HL-60 (cell line): ENCODE data around the gene MERTK.

Experiments
- DNase-seq, 2 experiments: peaks; one replicate each; pipeline ENCODE4 v3.0.0-alpha.2; 2010 to 2020; ENCODE audit warnings: low read depth in 1 of 2, low spot score in 1 of 2
- H3K27ac ChIP-seq: fragments of 250-450 bp; sonication (Bioruptor Pico); replicated peaks from 2 replicates; pipeline ENCODE4 v1.5.1; 2020; ENCODE audit warnings: mild to moderate bottlenecking, moderate library complexity
- H3K27me3 ChIP-seq: fragments of 250-450 bp; sonication (Bioruptor Pico); 2 replicates; pipeline ENCODE4 v1.5.1; 2021; ENCODE audit warnings: mild to moderate bottlenecking, moderate library complexity; ENCODE audit not compliant: insufficient read depth, poor library complexity, severe bottlenecking
- H3K4me3 ChIP-seq: replicated peaks from 2 replicates; pipeline ENCODE4 v1.5.1; 2011; ENCODE audit warnings: mild to moderate bottlenecking, control low read depth, low read length; ENCODE audit not compliant: insufficient read depth
- GABPA ChIP-seq: IDR thresholded peaks from 2 replicates; pipeline ENCODE4 v1.6.1; 2012; ENCODE audit warnings: low read depth
- POLR2AphosphoS5 ChIP-seq: IDR thresholded peaks from 2 replicates; pipeline ENCODE4 v1.6.1; 2012; ENCODE audit warnings: low read depth
- SPI1 ChIP-seq: IDR thresholded peaks from 2 replicates; pipeline ENCODE4 v1.6.1; 2012; ENCODE audit warnings: low read depth, mild to moderate bottlenecking, borderline replicate concordance
- TF ChIP-seq, protein P1 (sequence below): IDR thresholded peaks from 2 replicates; pipeline ENCODE4 v1.6.1; 2012; ENCODE audit warnings: low read depth; ENCODE audit not compliant: insufficient replicate concordance
- TF ChIP-seq, protein P2 (sequence below): IDR thresholded peaks from one replicate; pipeline ENCODE4 v1.5.1; 2011; ENCODE audit warnings: low read length, control low read depth, inconsistent platforms; ENCODE audit not compliant: insufficient read depth

The MERTK gene

DNA sequence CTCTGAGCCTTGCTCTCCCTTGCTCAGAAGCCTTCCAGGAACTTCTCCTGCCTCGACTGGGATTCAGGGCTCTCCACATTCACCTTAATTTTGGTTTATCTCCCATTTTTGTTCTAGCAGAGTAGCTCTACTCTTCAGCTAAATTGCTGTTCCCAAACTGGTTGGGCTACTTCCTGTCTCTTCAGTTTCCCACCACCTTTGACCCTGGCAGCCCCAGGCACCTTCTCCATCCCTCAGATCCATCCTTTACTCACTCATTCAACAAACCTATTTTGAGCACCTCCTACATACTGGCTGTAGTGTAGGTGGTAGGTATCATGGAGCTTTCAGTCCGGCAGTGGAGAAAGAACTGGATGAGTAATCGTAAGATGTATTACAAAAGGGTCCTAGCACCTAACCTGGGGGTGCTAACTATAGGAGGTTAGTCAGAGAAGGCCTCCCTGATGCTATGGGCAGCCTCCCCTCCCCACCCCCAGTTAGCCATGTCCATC is 26.3 kb downstream of the MERTK start:
- Histone ChIP-seq H3K4me3 (no peak overlapping the region), H3K27me3 (no peaks in the 10 kb centered on the region), H3K27ac (no peak overlapping the region)
- DNase-seq: no peak
- TF ChIP-seq, protein P1, sequence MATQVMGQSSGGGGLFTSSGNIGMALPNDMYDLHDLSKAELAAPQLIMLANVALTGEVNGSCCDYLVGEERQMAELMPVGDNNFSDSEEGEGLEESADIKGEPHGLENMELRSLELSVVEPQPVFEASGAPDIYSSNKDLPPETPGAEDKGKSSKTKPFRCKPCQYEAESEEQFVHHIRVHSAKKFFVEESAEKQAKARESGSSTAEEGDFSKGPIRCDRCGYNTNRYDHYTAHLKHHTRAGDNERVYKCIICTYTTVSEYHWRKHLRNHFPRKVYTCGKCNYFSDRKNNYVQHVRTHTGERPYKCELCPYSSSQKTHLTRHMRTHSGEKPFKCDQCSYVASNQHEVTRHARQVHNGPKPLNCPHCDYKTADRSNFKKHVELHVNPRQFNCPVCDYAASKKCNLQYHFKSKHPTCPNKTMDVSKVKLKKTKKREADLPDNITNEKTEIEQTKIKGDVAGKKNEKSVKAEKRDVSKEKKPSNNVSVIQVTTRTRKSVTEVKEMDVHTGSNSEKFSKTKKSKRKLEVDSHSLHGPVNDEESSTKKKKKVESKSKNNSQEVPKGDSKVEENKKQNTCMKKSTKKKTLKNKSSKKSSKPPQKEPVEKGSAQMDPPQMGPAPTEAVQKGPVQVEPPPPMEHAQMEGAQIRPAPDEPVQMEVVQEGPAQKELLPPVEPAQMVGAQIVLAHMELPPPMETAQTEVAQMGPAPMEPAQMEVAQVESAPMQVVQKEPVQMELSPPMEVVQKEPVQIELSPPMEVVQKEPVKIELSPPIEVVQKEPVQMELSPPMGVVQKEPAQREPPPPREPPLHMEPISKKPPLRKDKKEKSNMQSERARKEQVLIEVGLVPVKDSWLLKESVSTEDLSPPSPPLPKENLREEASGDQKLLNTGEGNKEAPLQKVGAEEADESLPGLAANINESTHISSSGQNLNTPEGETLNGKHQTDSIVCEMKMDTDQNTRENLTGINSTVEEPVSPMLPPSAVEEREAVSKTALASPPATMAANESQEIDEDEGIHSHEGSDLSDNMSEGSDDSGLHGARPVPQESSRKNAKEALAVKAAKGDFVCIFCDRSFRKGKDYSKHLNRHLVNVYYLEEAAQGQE: no peak
- TF ChIP-seq, protein P2, sequence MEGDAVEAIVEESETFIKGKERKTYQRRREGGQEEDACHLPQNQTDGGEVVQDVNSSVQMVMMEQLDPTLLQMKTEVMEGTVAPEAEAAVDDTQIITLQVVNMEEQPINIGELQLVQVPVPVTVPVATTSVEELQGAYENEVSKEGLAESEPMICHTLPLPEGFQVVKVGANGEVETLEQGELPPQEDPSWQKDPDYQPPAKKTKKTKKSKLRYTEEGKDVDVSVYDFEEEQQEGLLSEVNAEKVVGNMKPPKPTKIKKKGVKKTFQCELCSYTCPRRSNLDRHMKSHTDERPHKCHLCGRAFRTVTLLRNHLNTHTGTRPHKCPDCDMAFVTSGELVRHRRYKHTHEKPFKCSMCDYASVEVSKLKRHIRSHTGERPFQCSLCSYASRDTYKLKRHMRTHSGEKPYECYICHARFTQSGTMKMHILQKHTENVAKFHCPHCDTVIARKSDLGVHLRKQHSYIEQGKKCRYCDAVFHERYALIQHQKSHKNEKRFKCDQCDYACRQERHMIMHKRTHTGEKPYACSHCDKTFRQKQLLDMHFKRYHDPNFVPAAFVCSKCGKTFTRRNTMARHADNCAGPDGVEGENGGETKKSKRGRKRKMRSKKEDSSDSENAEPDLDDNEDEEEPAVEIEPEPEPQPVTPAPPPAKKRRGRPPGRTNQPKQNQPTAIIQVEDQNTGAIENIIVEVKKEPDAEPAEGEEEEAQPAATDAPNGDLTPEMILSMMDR: no peak
- no peak for TF ChIP-seq SPI1
- no peak for TF ChIP-seq POLR2AphosphoS5

DNA sequence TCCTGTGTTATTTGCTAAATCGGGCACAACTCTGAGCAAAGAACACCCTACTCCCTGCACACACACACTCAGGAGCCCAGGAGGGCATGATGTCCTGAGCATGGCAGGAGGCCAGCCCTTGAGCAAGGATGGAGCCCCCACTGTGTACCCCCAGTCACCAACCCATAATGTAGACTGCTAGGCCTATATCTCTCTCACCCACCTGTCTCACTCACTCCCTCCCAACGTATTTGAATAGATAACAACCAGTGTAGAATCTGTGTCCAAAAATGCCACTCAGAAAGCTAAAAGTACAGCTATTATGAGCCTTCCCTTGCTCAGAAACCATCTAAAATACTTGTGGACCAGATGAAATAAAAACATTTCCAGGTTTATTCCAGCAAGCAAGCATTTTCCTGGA is 29.3 kb downstream of the MERTK start:
- TF ChIP-seq GABPA (no peak), SPI1 (no peak), POLR2AphosphoS5 (no peak)
- TF ChIP-seq, protein P2: no peak
- TF ChIP-seq, protein P1: no peak
- DNase-seq: no peak
- H3K27ac ChIP-seq: no peak overlapping the region
- no peak overlapping the region for H3K4me3 ChIP-seq
- no peaks in the 10 kb centered on the region for H3K27me3 ChIP-seq

DNA sequence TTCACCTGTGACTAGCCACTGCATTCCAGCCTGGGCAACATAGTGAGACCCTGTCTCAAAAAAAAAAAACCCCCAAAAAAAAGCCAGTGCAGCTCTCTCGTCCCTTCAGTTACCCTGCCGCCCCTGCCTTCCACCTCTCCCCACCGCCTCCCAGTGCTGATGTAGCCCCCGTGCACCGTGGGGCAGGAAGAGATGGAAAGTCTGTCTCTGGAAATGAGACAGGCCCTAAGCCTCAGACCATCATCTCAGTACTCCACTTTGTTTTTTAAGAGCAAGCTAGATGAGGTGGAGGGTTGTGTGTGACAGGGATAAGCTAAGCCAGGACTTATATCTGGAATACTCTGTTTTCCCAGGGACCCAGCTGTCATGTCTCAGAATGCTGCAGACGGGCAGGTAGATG is 32.0 kb downstream of the MERTK start:
- no peak overlapping the region for H3K27ac ChIP-seq
- DNase-seq: no peak

More for the DNA sequence above, 32.0 kb downstream of the MERTK start:
- Histone ChIP-seq H3K27me3 (no peaks in the 10 kb centered on the region), H3K4me3 (no peak overlapping the region)
- no peak for TF ChIP-seq GABPA
- TF ChIP-seq, protein P2: no peak
- TF ChIP-seq SPI1: no peak
- TF ChIP-seq, protein P1: no peak
- no peak for TF ChIP-seq POLR2AphosphoS5
